Amniotic stem cell (primary cell): ENCODE results near the gene FAM193A.
"Not testable (repeated sequence)": the region's sequence is repeated elsewhere in the genome, so short reads cannot be mapped to it uniquely, and the experiment has no call there.

ENCODE experiments used
- DNase-seq: peaks from one replicate; lab custom pipeline; 2025; lab: John Stamatoyannopoulos, UW

FAM193A gene

GRCh38 chr4:2731907-2732317 is 195.5 kb downstream of the FAM193A start:
- DNase-seq: no peak

- DNase-seq: no peak
These were observed 196.1 kb downstream of the FAM193A start for GRCh38 chr4:2732526-2732925.

DNA sequence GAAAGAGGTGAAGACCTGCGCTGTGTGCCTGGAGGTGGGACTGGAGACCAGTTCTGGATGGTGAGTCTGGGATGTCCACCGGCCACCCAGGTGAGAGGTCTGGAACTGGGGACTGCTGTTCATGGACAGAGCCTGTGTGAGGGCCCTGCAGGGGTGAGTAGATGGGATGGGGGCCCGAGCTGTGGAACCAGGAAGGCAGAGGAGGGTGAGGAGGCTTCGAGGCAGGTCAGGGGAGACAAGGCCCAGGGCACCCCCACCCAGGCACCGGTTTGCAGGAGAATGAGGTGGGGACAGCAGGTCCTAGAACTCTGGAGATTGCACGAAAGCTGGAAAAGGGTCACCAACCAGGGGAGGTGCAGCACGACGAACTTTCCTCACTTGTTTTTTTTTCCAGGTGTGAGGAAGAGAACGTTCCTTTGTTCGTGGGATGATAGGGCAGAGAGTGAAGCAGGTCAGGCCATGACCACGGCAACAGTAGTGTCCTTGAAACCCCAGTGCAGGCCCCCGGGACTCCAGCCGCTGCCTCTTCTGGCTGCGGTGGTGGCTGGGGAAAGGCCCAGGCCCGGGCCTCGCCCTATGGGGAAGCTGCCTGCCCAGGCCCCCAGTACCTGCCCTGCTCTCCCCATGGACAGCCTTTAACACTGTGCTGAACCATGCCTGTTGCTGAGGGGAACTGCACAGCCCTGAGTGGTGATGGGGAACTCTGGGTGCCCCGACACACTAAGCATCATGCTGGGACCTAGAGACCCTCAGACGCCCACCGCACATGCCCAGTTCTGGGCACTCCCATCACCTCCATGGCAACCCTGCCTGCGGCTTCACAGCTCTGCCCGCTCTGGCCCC is 196.8 kb downstream of the FAM193A start:
- DNase-seq: no peak

- DNase-seq: no peak
These were observed 197.6 kb downstream of the FAM193A start for GRCh38 chr4:2733844-2734574.

DNA sequence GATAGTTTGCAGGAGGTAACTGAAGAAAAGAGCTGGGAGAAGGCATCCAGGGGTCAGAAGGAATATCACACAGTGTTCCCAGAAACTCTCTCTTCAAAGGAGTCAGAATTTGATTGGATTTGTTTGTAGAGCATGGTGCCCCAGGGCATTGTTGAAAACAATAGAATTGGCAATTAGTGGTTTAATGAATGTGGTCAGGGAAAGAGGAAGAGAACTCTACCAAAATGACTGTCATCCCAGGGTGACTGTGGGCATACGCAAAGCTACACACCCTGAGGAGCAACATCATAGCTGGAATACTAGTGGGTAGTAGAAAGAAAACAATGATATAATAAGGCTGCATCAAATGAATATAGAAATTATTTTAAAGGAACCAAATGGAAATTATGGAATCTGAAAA is 198.2 kb downstream of the FAM193A start:
- DNase-seq: no peak

DNA sequence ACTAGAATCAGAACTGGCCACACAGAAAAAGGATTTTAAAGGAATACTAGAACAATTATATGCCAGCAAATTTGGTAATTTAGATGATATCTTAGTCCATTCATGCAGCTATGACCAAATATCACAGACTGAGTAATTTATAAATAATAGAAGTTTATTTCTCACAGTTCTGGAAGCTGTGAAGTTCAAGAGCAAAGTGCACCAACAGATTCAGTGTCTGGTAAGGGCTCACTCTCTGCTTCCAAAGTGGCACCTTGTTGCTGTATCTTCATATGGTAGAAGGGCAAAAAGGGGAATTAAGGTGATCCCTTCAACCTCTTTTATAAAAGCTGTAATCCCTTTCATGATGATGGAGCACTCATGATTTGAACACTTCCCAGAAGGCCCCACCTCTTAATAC is 199.4 kb downstream of the FAM193A start:
- DNase-seq: no peak

DNA sequence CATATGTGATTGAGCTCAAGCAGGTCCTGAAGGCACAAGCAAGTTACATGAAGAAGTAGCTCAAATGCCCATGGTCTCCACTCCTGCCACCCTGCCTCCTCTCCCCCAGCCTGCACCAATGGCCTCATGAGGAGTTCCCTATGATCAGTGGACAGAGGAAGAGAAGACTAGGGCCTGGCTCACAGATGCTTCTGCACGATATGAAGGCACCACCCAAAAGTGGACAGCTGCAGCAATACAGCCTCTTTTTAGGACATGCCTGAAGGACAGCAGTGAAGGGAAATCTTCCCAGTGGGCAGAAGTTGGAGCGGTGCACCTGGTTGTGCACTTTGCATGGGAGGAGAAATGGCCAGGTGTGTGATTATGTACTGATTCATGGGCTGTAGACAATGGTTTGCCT is 201.8 kb downstream of the FAM193A start:
- DNase-seq: not testable (repeated sequence)

GRCh38 chr4:2741626-2742025 is 205.2 kb downstream of the FAM193A start:
- DNase-seq: no peak

- no peak for DNase-seq
These were observed 205.8 kb downstream of the FAM193A start for GRCh38 chr4:2742081-2742822.

GRCh38 chr4:2742823-2743517 is 206.5 kb downstream of the FAM193A start:
- no peak for DNase-seq

DNA sequence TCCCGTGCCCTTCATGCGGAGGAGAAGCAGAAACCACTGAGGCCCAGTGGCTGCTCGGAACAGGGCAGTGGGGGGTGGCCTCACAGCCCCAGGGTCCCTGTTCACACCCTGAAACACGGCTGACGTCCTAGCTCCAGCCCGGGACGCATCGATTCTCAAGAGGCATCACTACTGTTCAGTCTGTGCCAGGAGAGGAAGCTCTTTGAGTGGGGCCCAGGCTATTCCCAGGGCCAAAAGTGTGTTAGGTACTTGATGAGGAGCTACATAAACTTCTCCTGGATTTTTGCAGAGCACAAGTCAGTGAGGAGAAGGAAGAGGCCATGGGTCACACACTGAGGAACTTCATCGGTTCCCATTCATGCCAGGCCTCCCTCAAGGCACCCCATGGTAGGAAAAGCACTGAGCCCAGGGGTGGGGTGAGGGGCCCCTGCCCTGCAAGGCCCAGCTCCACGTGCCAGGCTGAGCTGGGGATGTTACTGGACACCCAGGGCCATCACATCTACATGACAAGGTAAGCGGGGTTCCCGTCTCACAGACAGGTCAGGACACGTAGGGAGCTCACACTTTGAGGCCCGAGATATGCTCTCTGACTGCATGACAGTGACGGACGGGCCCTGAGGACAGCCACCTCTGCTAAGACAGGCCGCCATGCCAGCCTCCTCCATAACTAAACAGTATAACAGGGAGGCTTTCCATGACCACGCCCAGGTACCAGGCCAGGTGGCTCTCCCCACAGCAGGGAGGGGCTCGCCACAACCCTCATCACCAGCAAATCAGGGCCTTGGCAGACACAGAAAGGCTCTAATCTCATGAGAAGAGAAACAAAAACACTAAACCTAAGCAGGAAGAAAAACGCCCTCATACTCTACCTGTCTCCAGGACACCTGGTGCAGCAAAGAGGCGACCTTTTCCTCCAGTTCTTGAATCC is 207.3 kb downstream of the FAM193A start:
- no peak for DNase-seq

GRCh38 chr4:2744576-2745270 is 208.3 kb downstream of the FAM193A start:
- DNase-seq: no peak

- DNase-seq: no peak
These were observed 209.1 kb downstream of the FAM193A start for GRCh38 chr4:2745516-2745915.

DNA sequence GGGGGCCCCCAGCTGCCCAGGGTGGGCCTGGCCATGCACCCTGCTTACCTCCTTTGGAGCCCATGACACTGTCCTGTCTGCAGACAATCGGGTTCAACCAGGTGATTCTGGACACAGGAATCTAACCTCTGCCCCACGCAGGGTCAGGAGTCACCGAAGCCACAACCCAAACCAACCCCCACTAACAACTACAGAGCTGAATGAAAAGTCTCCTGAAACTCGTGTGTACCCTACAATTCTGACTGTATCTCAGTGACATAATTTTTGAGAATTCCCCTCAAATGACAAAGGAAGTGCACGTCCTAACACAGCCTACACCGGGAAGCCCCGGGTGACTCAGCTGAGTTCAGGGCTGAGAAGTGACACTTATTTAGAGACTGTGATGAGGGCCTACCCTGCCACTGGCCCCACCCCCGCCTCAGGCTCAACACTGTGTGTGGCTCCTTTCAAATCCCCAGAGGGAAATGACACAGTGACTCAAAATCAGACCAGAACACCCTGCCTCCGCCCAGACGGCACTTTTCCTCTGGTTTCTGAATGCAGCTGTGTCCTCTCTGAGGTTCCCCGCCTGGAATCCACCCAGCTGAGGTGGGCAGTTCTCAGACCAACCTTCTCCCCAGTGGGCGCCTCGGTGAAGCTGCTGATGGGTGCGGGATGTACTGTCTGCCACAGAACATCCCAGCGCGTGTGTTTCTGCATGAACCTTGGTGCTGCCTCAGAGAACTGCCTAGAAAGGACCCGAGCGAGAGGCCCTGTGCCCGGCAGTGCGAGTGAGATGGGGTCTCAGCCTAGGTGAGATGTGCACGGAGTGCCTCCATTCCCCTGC is 209.7 kb downstream of the FAM193A start:
- DNase-seq: no peak

DNA sequence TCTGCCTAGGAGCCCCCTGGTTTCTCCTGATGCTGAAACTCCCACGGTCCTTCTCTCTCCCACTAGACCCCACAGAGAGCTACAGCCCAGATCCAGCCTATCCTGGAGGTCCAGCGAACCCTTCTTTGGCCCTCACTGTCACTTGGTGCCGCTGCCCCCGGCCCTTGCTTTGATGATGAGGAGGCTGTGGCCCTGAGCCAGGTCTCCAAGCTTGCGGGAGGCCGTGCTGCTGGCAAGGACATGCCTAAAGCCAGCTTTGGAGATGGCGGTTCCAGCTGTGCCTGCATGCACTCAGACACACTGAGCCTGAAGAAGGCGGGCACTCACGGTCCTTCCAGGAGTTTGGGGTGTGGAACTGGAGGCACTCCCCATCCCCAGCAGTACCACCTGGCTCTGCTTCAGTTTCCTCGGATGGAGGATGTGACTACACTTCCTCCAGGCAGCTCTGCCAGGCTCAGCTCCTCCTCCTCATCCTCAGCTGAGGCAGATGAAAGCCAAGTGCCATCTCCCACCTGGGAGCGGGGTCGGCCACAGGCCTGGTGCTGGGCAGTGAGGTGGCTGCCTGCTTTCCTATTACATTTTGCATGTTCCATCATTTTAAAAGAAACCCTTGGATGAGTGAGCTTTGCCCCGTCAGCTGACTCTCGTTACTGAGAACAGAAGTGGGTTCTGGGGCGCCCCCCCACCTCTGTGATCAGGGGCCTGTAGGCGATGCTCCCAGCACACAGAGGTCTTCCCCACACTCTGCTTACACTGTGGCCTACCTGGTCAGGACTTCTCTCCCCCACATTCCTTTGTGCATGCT is 210.6 kb downstream of the FAM193A start:
- no peak for DNase-seq

DNA sequence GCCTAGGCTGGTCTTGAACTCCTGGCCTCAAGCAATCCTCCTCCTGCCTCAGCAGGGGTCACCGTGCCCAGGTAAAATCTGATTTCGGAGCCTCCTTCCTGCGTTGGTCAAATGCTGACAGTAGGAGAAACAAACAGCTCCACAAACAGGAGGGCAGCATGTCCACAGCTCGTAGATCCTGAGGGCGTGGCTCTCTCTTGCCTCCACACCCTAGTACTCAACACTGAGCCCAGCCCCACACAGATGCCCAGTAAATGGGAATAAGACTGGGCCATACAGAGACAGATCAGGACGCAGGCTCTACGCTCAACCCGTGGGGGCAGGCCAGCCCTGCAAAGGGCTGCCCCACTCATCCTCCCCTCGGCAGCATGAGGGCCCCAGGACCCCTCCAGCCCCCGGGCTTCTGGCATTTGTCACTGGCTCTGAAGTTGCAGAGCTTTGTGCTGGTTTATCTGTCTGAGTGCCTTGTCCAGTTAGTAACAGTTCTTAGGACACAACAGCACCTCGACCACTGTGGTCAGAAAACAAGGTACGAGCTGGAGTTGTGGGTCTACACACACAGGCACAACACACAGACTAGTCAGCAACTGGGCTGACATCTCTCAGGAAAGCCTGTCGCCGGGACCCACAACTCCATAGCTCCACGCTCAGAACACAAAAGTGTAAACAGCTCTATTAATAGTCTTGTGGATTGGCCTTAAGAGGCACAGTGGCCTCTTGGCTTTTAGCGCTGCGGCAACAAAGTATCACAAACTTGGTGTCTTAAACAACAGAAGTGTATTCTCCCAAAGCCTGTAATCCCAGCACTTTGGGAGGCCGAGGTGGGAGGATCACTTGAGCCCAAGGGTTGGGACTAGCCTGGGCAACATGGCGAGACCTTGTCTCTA is 214.5 kb downstream of the FAM193A start:
- DNase-seq: no peak

- DNase-seq: no peak
These were observed 217.0 kb downstream of the FAM193A start for GRCh38 chr4:2753436-2753835.
